IMR-90 (cell line): Measurements from ENCODE around the gene ANKRD26. TPM values are rescaled to one million over a fixed set of nuclear protein-coding genes. Genes with fewer than 3 reads are reported as not detected.

Experiments
- ATAC-seq: fragments of 200-7000 bp; cut with Tn5 transposase; 2 replicates; pipeline ENCODE4 v1.9.1; 2020; ENCODE audit warnings: low read depth, mild to moderate bottlenecking, moderate library complexity
- BruUV-seq: library from RNA; stranded (reverse); fragments of 400-500 nt; replicated peaks from 2 replicates; lab custom pipeline; 2021; lab: Mats Ljungman, UMichigan
- CTCF ChIA-PET: fragments of 300-600 bp; formaldehyde crosslinking; extraction: SDS; loops from one replicate; lab custom pipeline; 2021; ENCODE audit warnings: antibody characterized with exemption; lab: Yijun Ruan, JAX
- POLR2A ChIA-PET: fragments of 300-600 bp; sonication (Branson Sonifier 250); formaldehyde crosslinking; loops from one replicate; lab custom pipeline; 2022; ENCODE audit warnings: antibody characterized with exemption; ENCODE audit not compliant: unreplicated experiment; lab: Charles Lee
- DNase-seq: peaks from one replicate; pipeline ENCODE4 v3.0.0; 2013
- H2AFZ ChIP-seq: replicated peaks from 2 replicates; pipeline ENCODE3; 2013; ENCODE audit warnings: low read length, mild to moderate bottlenecking; ENCODE audit not compliant: poor library complexity
- H2AK5ac ChIP-seq: 2 replicates; pipeline ENCODE4 v1.6.1; 2013; ENCODE audit warnings: low read depth, low read length, inconsistent platforms
- H2AK9ac ChIP-seq: replicated peaks from 2 replicates; pipeline ENCODE3; 2013; ENCODE audit warnings: mild to moderate bottlenecking, low read depth, low read length, moderate library complexity; ENCODE audit not compliant: poor library complexity
- H2BK120ac ChIP-seq: 2 replicates; pipeline ENCODE4 v1.6.1; 2013; ENCODE audit warnings: low read depth, low read length, inconsistent platforms
- H2BK15ac ChIP-seq: 3 replicates; pipeline ENCODE4 v1.6.1; 2013; ENCODE audit warnings: low read depth, low read length, inconsistent platforms
- H2BK20ac ChIP-seq: 2 replicates; pipeline ENCODE4 v1.6.1; 2013; ENCODE audit warnings: low read depth, mild to moderate bottlenecking, inconsistent platforms, low read length, moderate library complexity
- H2BK5ac ChIP-seq: 2 replicates; pipeline ENCODE4 v1.6.1; 2013; ENCODE audit warnings: mild to moderate bottlenecking, low read depth, low read length, inconsistent platforms; ENCODE audit not compliant: poor library complexity, severe bottlenecking
- H3K14ac ChIP-seq: replicated peaks from 2 replicates; pipeline ENCODE4 v1.6.1; 2013; ENCODE audit warnings: low read depth, low read length, inconsistent platforms
- H3K18ac ChIP-seq: 2 replicates; pipeline ENCODE4 v1.6.1; 2013; ENCODE audit warnings: low read depth, low read length, control low read depth
- H3K23ac ChIP-seq: 2 replicates; pipeline ENCODE4 v1.6.1; 2013; ENCODE audit warnings: low read depth, low read length, inconsistent platforms
- H3K27ac ChIP-seq: 2 replicates; pipeline ENCODE4 v1.5.1; 2013; ENCODE audit warnings: mild to moderate bottlenecking, control low read depth, low read length; ENCODE audit not compliant: insufficient read depth
- H3K27me3 ChIP-seq: 2 replicates; pipeline ENCODE4 v1.6.1; 2013; ENCODE audit warnings: low read length; ENCODE audit not compliant: control insufficient read depth, insufficient read depth
- H3K36me3 ChIP-seq: 2 replicates; pipeline ENCODE4 v1.6.1; 2013; ENCODE audit warnings: low read length, mixed read lengths; ENCODE audit not compliant: control insufficient read depth, insufficient read depth
- H3K4ac ChIP-seq: 2 replicates; pipeline ENCODE4 v1.6.1; 2013; ENCODE audit warnings: low read depth, low read length, inconsistent platforms
- H3K4me1 ChIP-seq: 2 replicates; pipeline ENCODE4 v1.6.1; 2013; ENCODE audit warnings: low read length, mixed read lengths; ENCODE audit not compliant: control insufficient read depth, insufficient read depth
- H3K4me2 ChIP-seq: 2 replicates; pipeline ENCODE4 v1.6.1; 2013; ENCODE audit warnings: low read depth, mild to moderate bottlenecking, control low read depth, low read length, moderate library complexity
- H3K4me3 ChIP-seq: 2 replicates; pipeline ENCODE4 v1.5.1; 2013; ENCODE audit warnings: low read depth, mild to moderate bottlenecking, control low read depth, low read length, moderate library complexity; ENCODE audit not compliant: insufficient read depth
- H3K56ac ChIP-seq: 2 replicates; pipeline ENCODE4 v1.6.1; 2013; ENCODE audit warnings: low read length, inconsistent platforms; ENCODE audit not compliant: insufficient read depth; ENCODE audit errors: extremely low read depth
- H3K79me1 ChIP-seq, 2 experiments: 2 replicates each; pipeline ENCODE4 v1.6.1; 2013; ENCODE audit warnings: low read length in 2 of 2, inconsistent platforms in 1 of 2, low read depth in 1 of 2
- H3K9ac ChIP-seq: 2 replicates; pipeline ENCODE4 v1.6.1; 2013; ENCODE audit warnings: low read depth, low read length, control low read depth
- H3K9me1 ChIP-seq: 2 replicates; pipeline ENCODE4 v1.6.1; 2013; ENCODE audit warnings: low read length, inconsistent platforms; ENCODE audit not compliant: insufficient read depth
- H3K9me3 ChIP-seq: 2 replicates; pipeline ENCODE4 v1.6.1; 2013; ENCODE audit warnings: low read length; ENCODE audit not compliant: control insufficient read depth, insufficient read depth
- H4K20me1 ChIP-seq: 2 replicates; pipeline ENCODE4 v1.6.1; 2013; ENCODE audit warnings: low read length, inconsistent platforms; ENCODE audit not compliant: insufficient read depth
- H4K5ac ChIP-seq: 2 replicates; pipeline ENCODE4 v1.6.1; 2013; ENCODE audit warnings: mild to moderate bottlenecking, low read depth, low read length, control low read depth
- H4K8ac ChIP-seq, 2 experiments: 2 replicates each; pipeline ENCODE4 v1.6.1; 2013; ENCODE audit warnings: low read depth in 2 of 2, low read length in 2 of 2, control low read depth in 1 of 2, inconsistent platforms in 1 of 2
- H4K91ac ChIP-seq: 2 replicates; pipeline ENCODE4 v1.6.1; 2013; ENCODE audit warnings: low read depth, low read length, inconsistent platforms; ENCODE audit not compliant: insufficient read depth
- BHLHE40 ChIP-seq: fragments of 150-350 bp; IDR thresholded peaks from 2 replicates; pipeline ENCODE4 v1.6.1; 2016; ENCODE audit warnings: mild to moderate bottlenecking, low read depth, low read length
- CEBPB ChIP-seq: IDR thresholded peaks from 2 replicates; pipeline ENCODE4 v1.6.1; 2012; ENCODE audit warnings: low read depth, low read length, improper control_type of control experiment
- CHD1 ChIP-seq: IDR thresholded peaks from 2 replicates; pipeline ENCODE4 v1.6.1; 2012; ENCODE audit warnings: low read depth, low read length, improper control_type of control experiment
- FOS ChIP-seq: fragments of 150-350 bp; IDR thresholded peaks from 2 replicates; pipeline ENCODE4 v1.6.1; 2016; ENCODE audit warnings: low read depth, low read length
- MAFK ChIP-seq: IDR thresholded peaks from 2 replicates; pipeline ENCODE4 v1.6.1; 2012; ENCODE audit warnings: low read depth, low read length, improper control_type of control experiment
- MAZ ChIP-seq: IDR thresholded peaks from 2 replicates; pipeline ENCODE4 v1.6.1; 2012; ENCODE audit warnings: low read depth, mild to moderate bottlenecking, low read length, improper control_type of control experiment, moderate library complexity, borderline replicate concordance
- MXI1 ChIP-seq: IDR thresholded peaks from 2 replicates; pipeline ENCODE4 v1.6.1; 2012; ENCODE audit warnings: low read depth, mild to moderate bottlenecking, low read length, moderate library complexity, borderline replicate concordance
- POLR2A ChIP-seq: IDR thresholded peaks from 2 replicates; pipeline ENCODE4 v1.6.1; 2012; ENCODE audit warnings: mild to moderate bottlenecking, low read depth, low read length
- RAD21 ChIP-seq: IDR thresholded peaks from 2 replicates; pipeline ENCODE4 v1.6.1; 2012; ENCODE audit warnings: low read length, improper control_type of control experiment
- RCOR1 ChIP-seq: IDR thresholded peaks from 2 replicates; pipeline ENCODE4 v1.6.1; 2012; ENCODE audit warnings: mild to moderate bottlenecking, low read length, improper control_type of control experiment; ENCODE audit not compliant: insufficient replicate concordance
- RFX5 ChIP-seq: IDR thresholded peaks from 2 replicates; pipeline ENCODE4 v1.8.0; 2012; ENCODE audit warnings: low read depth, mild to moderate bottlenecking, low read length, moderate library complexity
- SMC3 ChIP-seq: fragments of 150-350 bp; IDR thresholded peaks from 2 replicates; pipeline ENCODE4 v1.6.1; 2016; ENCODE audit warnings: low read depth, mild to moderate bottlenecking, antibody characterized with exemption, low read length, moderate library complexity
- WGBS, 2 experiments: methylation state at CpG; one replicate each; pipeline versions ENCODE4 v1.1.5 to v1.1.7; 2013; ENCODE audit warnings: missing lambda C conversion rate in 2 of 2; ENCODE audit not compliant: insufficient read length in 1 of 2; ENCODE audit errors: extremely low coverage in 2 of 2; 5-methylcytosine and 5-hydroxymethylcytosine counted together
- dilution Hi-C: fragments of 300-500 bp; cut with HindIII; formaldehyde crosslinking; loops from one replicate; pipeline ENCODE4 v1.14.3; 2018; ENCODE audit warnings: low sequenced_read_pairs; ENCODE audit not compliant: unreplicated experiment
- in situ Hi-C: fragments of 300-500 bp; cut with MboI; formaldehyde crosslinking; loops from 3 replicates; pipeline ENCODE4 v1.14.3; 2019; ENCODE audit warnings: low sequenced_read_pairs, inconsistent platforms, mixed read lengths
- intact Hi-C: fragments of 100-400 bp; cut with micrococcal nuclease; formaldehyde crosslinking; loops from 2 replicates; pipeline ENCODE4 v1.10.0; 2022
- polyA plus RNA-seq, 3 experiments: library from polyadenylated mRNA; depleted of rRNA; stranded (reverse); fragments of >200 nt; gene quantifications; 2 replicates each; pipeline ENCODE4 v1.2.3, GENCODE V29; 2012; ENCODE audit warnings: low replicate concordance in 1 of 3
- total RNA-seq: library from RNA; depleted of rRNA; stranded (reverse); fragments of >200 nt; gene quantifications from 2 replicates; pipeline ENCODE4 v1.2.3, GENCODE V29; 2012
- TF ChIP-seq, protein P1 (sequence below): fragments of 150-350 bp; IDR thresholded peaks from 2 replicates; pipeline ENCODE4 v1.6.1; 2016; ENCODE audit warnings: low read depth, mild to moderate bottlenecking, low read length, moderate library complexity, borderline replicate concordance
- TF ChIP-seq, protein P2 (sequence below): fragments of 150-350 bp; IDR thresholded peaks from 2 replicates; pipeline ENCODE4 v1.6.1; 2017; ENCODE audit warnings: mild to moderate bottlenecking, antibody characterized with exemption, low read length, low read depth
- TF ChIP-seq, protein P3 (sequence below): conservative IDR thresholded peaks from 2 replicates; pipeline ENCODE4 v1.5.1; 2012; ENCODE audit warnings: mild to moderate bottlenecking, low read depth, low read length, improper control_type of control experiment

Gene ANKRD26
- total and polyA plus RNA-seq, 2 of the 4 experiments (the other 2 are of a cell fraction) = 1.3 to 4.8 TPM

DNA sequence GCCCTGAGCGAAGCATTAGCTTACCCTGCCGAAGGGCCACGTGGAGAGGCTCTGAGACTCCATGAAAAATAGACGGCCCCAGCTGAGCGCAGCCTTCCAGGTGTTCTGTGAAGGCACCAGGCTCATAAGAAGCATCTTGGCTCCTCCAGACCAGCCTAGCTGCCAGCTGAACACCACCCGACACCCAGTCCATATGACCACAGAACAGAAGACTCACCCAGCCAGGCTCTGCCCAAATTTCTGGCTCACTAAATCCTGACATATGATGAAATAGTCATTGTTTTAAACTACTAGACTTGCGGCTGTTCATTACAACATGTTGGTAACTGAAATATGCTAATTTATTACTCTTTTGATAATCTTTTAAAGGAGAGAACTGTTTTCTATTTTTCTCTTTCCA lies 140.0 kb downstream of the ANKRD26 start:
- 70% methylated on average over 4 of the region's 7 CpGs; no CpG with 5 or more reads in 1 of the 2 experiments for WGBS, 2 experiments

More for the DNA sequence above, 140.0 kb downstream of the ANKRD26 start:
- no peak overlapping the region for H2BK15ac ChIP-seq
- no peak overlapping the region for H2AK9ac ChIP-seq
- no peak overlapping the region for H3K27ac ChIP-seq
- H3K79me1 ChIP-seq = no peaks in the 10 kb centered on the region
- dilution Hi-C loops (no loop called here), intact Hi-C loops (no loop called here), in situ Hi-C loops (no loop called here)
- H3K4me1 ChIP-seq = peaks cover 2% of the 10 kb centered on the region; the same call in 1 of the 2 replicates
- H3K4me3 ChIP-seq = no peak overlapping the region
- H3K27me3 ChIP-seq = no peaks in the 10 kb centered on the region
- no peak overlapping the region for H4K91ac ChIP-seq
- H3K18ac ChIP-seq = no peak overlapping the region
- H2AFZ ChIP-seq = no peak overlapping the region
- ATAC-seq (0 out of 2 replicates have a peak, but pooled peaks have one; percentile 14), DNase-seq (no peak)
- H2BK20ac ChIP-seq = no peak overlapping the region
- H3K9me1 ChIP-seq = no peaks in the 10 kb centered on the region
- no peak overlapping the region for H2AK5ac ChIP-seq
- H3K23ac ChIP-seq = no peak overlapping the region
- H3K9me3 ChIP-seq = no peaks in the 10 kb centered on the region
- no peak overlapping the region for H3K4me2 ChIP-seq
- POLR2A ChIA-PET = no interaction called here
- no peak overlapping the region for H2BK5ac ChIP-seq
- no peak overlapping the region for H4K5ac ChIP-seq
- H4K20me1 ChIP-seq = no peaks in the 10 kb centered on the region
- no peak overlapping the region for H3K56ac ChIP-seq
- H2BK120ac ChIP-seq = no peak overlapping the region
- H3K4ac ChIP-seq = no peak overlapping the region
- H4K8ac ChIP-seq = no peak overlapping the region
- BruUV-seq = no TSS peak
- TF ChIP-seq SMC3 = no peak
- TF ChIP-seq RCOR1 = no peak
- TF ChIP-seq POLR2A = no peak
- no peak for TF ChIP-seq FOS
- no peak for TF ChIP-seq MXI1
- TF ChIP-seq, protein P1, sequence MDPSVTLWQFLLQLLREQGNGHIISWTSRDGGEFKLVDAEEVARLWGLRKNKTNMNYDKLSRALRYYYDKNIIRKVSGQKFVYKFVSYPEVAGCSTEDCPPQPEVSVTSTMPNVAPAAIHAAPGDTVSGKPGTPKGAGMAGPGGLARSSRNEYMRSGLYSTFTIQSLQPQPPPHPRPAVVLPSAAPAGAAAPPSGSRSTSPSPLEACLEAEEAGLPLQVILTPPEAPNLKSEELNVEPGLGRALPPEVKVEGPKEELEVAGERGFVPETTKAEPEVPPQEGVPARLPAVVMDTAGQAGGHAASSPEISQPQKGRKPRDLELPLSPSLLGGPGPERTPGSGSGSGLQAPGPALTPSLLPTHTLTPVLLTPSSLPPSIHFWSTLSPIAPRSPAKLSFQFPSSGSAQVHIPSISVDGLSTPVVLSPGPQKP = no peak
- TF ChIP-seq, protein P2, sequence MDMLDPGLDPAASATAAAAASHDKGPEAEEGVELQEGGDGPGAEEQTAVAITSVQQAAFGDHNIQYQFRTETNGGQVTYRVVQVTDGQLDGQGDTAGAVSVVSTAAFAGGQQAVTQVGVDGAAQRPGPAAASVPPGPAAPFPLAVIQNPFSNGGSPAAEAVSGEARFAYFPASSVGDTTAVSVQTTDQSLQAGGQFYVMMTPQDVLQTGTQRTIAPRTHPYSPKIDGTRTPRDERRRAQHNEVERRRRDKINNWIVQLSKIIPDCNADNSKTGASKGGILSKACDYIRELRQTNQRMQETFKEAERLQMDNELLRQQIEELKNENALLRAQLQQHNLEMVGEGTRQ = no peak
- no peak for TF ChIP-seq RAD21
- no peak for TF ChIP-seq MAZ
- TF ChIP-seq MAFK = no peak
- TF ChIP-seq CHD1 = no peak
- no peak for TF ChIP-seq CEBPB
- TF ChIP-seq, protein P3, sequence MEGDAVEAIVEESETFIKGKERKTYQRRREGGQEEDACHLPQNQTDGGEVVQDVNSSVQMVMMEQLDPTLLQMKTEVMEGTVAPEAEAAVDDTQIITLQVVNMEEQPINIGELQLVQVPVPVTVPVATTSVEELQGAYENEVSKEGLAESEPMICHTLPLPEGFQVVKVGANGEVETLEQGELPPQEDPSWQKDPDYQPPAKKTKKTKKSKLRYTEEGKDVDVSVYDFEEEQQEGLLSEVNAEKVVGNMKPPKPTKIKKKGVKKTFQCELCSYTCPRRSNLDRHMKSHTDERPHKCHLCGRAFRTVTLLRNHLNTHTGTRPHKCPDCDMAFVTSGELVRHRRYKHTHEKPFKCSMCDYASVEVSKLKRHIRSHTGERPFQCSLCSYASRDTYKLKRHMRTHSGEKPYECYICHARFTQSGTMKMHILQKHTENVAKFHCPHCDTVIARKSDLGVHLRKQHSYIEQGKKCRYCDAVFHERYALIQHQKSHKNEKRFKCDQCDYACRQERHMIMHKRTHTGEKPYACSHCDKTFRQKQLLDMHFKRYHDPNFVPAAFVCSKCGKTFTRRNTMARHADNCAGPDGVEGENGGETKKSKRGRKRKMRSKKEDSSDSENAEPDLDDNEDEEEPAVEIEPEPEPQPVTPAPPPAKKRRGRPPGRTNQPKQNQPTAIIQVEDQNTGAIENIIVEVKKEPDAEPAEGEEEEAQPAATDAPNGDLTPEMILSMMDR = no peak
- no peak for TF ChIP-seq RFX5
- TF ChIP-seq BHLHE40 = no peak
- H3K36me3 ChIP-seq = no peaks in the 10 kb centered on the region
- H3K14ac ChIP-seq = no peak overlapping the region
- CTCF ChIA-PET = interaction anchor here (1.2 kb wide), 1 partner anchor 9 kb away, joined by 3 read pairs; no protein-coding TSS in a partner anchor
- no peak overlapping the region for H3K9ac ChIP-seq
